GM18502 (cell line): ENCODE results near the gene ODAD2.
"Not testable (repeated sequence)": the region's sequence is repeated elsewhere in the genome, so short reads cannot be mapped to it uniquely, and the experiment has no call there.

ENCODE experiments used
- ATAC-seq: cut with Tn5 transposase; IDR thresholded peaks from one replicate; pipeline ENCODE4 v1.9.1; 2021; ENCODE audit warnings: mild to moderate bottlenecking; ENCODE audit not compliant: unreplicated experiment, poor library complexity

Gene ODAD2

DNA sequence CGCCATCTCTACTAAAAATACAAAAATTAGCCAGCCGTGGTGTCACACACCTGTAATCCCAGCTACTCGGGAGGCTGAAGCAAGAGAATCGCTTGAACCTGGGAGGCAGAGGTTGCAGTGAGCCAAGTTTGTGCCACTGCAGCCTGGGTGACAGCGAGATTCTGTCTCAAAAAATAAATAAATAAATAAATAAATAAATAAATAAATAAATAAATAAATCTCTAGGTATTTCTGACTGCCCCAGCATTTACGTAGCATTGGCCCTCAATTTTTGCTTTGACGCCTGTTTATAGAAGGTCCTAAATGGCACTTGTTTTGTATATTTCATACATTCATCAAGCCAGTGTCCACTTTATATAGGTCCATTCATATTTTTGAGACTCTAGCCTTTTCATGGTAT is 28.9 kb downstream of the ODAD2 start:
- not testable (repeated sequence) for ATAC-seq

DNA sequence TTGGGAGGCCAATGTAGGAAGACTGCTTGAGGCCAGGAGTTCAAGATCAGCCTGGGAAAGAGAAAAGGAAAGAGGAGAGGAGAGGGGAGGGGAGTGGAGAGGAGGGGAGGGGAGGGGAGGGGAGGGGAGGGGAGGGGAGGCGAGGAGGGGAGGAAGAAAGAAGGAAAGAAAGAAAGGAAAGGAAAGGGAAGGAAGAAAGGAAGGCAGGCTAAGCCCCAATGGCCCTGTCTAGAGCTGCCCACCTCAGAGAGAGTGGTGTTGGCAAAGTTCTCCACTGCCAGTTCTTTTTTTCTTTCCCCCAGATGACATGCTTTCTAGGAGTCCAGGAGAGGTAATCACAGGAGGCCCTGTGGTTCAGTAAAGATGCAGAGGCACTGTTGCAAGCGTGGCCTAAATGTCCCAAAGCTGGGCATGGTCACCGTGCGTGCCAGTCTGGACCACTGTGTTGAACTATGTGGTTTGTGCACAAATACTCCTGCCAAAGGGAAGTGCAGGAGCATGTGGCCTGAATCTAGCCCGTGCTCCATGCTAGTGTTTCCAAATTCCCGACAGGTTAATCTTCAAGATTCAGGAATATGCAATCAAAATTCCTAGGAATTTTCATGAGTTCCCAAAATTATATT is 39.7 kb downstream of the ODAD2 start:
- ATAC-seq = no peak

DNA sequence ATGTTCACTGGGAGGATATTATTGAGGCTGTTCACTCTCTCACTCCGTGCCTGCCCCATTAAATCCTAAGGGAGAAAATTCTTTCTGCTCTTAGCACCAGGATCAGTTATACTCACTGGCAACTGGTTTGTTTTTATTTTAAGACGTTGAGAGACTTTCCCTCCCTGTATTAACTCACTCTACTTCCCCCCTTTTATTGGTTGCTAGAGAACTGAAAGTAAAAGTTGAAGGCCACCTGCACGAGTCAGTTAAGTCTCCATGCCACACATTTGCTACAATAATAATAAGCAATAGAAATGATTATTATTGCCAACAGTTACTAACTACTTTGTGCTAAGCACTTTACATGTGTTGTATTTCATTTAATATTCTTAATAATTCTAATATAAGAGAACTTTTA is 40.5 kb downstream of the ODAD2 start:
- peak; percentile 87 for ATAC-seq

DNA sequence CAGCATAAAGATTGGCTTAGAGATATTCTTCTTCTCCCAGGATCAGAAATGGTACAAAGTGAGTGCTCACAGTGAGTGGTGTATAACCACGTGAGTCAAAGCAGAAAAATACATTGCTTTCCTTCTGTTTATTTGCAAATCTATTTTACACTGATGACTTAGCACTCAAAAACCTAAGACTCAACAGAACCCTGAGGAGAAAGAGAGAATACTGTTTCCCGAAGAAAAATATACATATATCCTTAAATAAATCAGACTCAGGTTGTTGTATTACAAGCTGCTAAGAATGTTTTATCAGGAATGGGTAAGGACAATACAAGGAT is 48.7 kb downstream of the ODAD2 start:
- ATAC-seq = no peak

DNA sequence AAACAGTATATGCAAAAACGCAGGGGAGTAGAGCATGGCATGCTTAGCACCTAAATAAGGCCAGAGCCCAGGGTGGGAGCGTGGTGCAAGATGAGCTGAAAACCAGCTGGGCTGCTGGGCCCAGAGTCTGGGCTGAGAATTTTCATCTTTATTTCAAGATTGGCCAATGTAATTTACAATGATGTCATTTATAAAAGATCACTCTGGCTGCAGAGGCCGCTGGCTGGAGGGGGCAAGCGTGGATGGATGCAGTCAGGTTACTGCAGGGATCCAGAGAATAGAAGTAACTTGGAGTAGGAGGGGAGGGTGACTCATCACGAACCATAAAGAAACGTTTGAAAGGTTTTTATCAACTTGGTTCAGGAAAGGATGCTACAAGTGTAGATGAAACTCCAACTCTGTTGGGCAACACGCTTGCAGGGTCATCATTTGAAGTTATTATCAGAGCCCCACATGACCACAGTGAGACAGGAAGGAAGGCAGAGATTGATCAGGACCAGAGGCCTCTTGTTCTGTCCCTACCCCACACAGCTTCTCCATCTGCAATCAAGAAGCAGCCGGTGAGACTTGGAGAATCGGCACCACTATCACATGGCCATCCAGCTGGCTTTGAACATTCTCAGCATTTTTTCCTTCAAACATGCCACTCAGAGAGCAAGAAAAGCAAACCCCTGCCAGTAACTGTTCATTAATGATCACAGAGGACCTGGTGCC is 49.2 kb downstream of the ODAD2 start:
- no peak for ATAC-seq

DNA sequence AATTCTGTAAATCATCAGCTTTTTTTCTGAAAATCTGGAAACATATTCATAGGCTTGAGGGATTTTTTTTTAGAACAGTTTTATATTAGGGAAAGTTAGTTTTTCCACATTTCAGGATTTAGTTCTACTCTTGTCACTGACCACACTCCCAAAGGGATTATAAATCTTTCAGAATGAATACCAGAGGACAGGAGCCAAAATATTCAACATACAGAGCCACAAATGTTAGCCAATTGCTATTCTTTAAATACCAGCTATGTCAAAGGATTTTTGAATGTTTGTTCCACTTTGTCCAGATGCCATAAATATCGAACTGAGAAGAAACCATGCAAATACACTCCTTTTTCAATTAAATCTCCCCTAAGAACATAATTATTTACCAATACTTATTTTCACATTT is 50.7 kb downstream of the ODAD2 start:
- no peak for ATAC-seq

DNA sequence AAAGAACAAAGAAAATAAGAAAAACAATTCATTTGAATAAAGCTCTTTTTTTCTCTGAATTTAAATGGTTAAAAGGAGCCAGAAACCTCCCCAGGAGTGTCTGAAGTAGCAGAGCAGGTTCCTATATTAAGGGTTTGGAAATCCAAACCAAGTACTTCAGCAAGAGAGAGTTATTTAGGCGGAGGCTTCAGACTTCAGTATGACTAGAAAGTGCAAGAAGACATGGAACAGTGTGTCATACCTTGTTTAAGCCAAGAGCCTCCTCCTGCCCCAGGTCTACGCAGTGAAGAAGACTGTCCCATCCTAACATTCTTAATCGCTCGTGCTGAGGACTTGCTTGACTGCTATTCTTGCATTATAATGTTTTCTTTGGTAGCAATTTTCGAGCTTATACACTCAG is 51.3 kb downstream of the ODAD2 start:
- ATAC-seq = no peak

DNA sequence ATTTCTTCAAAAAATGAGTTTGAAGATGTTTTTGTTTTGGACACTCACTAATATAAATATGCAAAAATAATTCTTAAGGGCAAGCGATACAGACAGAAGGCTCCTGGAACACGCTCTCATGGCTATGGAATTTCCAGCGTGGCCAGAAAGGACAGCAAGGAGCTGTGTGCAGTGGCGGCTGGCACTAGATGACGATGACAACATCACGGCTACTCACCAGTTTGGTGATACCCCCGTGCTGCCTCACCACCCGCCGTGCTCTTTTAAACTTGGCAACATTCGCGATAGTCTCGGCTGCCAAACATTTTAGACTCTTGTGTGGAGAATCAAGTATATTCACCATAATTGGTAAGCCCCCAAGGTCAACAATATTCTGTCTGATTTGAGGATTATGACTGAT is 54.9 kb downstream of the ODAD2 start:
- ATAC-seq = no peak

DNA sequence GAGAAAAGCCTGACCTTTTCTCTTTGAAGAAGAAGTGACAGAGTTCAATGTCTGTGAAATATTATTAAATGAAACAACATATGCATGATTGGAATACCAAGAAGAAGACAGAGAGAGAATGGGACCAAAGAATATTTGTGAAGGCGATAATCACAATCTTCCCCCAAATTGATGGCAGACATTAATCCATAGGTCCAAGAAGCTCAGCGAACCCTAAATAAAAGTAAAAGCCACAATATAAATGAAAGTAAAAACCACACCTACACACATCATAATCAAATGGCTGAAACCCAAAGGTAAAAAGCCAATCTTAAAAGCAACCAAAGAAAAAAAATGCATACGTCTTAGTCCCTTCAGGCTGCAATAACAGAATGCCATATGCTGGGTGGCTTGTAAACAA is 84.0 kb downstream of the ODAD2 start:
- no peak for ATAC-seq

DNA sequence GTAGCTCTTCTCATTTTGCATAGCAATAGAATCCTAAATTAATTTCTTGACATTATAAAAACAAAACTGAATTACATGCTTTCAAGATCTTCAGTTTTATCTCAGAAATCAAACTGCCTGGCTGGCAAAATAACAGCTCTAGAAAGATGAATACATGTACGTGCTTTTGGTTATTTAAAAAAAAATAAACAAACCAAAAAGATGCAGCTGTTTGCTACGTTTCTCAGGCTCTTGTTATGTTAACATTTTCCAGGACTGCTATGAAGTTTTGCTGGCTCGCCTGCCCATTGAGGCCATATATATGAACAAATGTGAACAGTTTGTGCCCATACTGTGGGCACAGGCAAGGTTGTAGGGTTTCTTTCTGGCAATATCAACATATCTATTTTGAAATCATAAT is 86.6 kb downstream of the ODAD2 start:
- no peak for ATAC-seq

DNA sequence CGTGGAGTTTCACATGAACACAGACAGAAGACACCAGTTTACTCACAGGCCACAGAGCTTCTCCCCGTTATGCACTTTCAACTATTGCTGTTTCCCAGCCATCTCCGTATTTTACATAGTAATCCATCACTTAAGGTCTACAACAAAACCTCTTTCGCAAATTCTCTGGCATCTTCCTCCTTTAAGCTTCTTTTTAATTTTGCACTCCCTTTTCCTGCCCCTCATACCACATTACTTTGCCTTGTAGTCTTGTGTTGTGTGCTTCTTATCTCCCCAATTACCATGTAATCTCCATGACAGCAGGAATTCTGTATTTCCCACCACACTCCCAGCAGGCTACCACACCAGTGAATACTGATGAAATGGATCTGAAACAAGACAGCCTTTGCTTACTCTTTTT is 87.3 kb downstream of the ODAD2 start:
- no peak for ATAC-seq

DNA sequence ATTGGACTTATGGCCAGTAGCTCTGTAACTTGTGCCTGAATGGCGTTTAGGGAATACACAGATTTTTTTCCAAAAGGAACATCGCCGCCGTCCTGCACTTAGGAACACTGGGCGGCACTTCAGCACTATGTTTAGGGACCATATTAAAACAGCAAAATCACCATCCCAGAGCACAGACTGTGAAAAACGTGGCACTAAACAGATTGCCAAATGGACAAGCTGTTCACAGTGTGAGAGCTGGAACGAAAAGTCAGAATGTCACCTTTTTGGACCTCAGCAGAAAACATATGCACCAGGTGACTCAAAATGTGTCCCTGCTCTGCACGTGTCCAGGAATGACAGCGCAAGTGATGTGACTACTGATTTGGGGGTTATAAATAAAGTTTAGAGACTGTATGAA is 87.9 kb downstream of the ODAD2 start:
- no peak for ATAC-seq

DNA sequence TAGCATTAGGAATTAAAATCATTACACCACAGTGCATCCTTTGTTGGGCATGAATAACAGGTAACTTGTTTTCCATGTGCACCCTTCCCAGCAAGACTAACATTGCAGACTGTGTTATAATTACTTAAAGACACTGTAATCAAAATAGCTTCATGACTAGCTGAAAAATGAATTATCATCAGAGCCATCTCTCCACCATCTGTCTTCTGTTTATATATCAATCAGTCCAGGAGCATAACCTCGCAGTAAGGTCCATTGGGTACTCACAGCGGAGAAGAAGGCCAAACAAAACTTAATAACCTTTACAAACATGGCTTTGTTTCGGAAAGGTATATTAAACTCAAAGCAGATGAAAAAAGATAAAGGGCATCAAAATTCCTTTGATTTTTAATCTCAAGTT is 90.6 kb downstream of the ODAD2 start:
- ATAC-seq = no peak

DNA sequence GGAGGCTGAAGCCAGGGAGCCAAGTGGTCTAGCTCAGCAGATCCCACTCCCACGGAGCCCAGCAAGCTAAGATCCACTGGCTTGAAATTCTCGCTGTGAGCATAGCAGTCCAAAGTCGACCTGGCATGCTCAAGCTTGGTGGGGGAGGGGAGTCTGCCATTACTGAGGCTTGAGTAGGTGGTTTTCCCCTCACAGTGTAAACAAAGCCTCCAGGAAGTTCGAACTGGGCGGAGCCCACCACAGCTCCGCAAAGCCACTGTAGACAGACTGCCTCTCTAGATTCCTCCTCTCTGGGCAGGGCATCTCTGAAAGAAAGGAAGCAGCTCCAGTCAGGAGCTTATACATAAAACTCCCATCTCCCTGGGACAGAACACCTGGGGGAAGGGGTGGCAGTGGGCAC is 99.4 kb downstream of the ODAD2 start:
- ATAC-seq = not testable (repeated sequence)

DNA sequence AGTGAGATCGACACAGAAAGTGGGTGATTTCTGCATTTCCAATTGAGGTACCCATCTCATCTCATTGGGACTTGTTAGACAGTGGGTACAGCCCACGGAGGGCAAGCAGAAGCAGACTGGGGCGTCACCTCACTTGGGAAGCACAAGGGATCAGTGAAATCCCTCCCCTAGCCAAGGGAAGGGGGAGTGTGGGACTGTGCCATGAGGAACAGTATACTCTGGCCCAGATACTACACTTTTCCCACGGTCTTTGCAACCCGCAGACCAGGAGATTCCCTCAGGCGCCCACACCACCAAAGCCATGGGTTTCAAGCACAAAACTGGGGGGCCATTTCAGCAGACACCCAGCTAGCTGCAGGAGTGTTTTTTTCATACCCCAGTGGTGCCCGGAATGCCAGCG is 99.8 kb downstream of the ODAD2 start:
- no peak for ATAC-seq

DNA sequence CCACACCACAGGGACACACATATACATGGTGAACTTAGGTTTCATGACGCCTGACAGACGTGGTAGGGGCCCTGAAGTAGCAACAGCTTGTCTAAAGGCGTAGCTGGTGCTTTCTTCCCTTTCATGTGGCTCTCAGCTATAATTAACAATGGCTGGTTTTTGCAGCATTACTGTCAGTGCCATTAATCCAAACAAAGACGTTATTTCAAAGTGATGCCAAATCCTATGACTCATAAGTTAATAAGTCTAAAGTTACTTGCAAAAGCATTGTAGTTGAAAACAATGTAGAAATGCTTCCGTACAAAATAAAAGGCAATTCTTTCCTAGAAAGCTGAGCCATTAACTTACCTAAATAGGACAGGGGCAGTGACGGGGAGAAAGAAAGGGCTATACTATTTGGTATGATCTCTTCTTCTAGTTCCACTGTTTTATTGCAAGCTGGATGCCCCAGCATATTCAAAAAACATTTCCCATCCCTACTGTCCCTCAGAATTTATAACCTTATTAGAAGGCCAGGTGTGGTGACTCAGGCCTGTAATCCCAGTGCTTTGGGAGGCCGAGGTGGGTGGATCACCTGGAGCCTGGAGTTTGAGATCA is 105.4 kb downstream of the ODAD2 start:
- no peak for ATAC-seq

DNA sequence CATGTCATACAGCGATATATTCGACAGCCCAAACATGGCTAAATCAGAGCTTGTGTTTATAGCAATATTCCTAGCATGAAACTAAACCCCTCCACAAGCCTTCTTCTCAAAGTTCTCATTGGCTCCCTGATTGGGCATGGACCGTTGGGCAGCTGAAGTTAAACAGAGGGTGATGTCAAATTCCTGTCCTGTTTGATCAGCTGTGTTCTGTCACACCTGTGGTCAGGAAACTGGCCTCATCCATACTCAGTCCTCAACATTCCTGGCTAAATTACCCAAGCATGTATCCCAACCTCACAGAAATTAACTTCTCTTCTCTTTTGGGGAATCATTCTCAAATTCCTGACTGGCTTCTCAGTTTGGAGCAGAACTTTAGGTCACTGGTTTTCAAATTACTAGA is 107.9 kb downstream of the ODAD2 start:
- no peak for ATAC-seq

DNA sequence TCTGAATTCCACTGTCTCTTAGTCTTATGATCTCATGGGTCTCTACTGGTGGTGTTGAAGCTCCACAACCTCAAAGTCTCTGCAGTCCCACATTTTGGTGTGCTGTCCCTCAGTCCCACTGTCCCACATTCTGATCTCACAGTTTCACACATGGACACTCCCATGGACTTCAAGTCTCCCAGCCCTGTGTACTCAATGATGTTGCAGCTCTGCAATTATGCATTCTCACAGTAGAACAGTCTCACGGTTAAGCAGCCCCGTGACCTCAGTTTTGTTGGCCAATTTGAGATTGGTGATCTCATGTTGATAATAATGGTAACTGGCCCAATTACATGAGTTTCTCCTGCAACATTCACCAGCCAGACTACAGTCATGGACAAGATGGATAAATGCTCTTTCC is 109.4 kb downstream of the ODAD2 start:
- no peak for ATAC-seq

DNA sequence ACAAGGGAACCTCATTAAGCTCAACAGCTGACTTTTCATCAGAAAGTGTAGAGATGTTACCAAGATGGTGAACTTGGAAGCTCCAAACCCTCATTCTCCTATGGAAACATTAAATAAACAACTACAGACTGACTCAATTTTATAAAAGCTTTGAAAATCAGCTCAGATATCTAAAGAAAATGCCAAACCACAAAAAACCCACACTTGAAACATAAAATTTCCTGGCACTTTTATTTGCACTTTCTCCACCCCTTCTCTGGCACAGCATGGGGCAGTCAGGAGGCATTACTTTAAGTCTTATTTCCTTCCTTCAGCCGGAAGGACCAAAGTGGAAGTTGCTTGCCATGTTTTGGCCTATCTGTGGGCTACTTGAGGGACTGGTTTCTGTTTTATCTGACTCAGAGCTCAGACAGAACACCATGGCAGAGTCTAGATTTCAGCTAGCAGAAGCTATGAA is 114.7 kb downstream of the ODAD2 start:
- ATAC-seq = no peak

DNA sequence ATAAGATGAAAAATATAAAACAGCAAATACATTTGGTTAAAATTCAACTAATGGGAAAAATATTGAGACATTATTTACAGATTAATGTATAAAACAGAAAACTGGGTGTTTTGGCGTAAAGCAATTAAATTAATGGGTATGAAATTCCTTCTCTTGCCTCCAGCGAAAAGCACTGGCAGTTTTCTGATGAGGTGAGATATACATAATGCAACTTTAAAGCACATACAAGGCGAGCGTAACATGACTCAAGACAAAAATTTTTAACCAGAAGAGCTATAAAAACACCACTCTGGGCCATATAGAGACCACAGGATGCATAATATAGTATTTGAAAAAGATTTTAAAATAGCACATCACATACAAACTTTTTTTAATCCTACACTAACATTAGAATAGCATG is 120.6 kb downstream of the ODAD2 start:
- no peak for ATAC-seq

DNA sequence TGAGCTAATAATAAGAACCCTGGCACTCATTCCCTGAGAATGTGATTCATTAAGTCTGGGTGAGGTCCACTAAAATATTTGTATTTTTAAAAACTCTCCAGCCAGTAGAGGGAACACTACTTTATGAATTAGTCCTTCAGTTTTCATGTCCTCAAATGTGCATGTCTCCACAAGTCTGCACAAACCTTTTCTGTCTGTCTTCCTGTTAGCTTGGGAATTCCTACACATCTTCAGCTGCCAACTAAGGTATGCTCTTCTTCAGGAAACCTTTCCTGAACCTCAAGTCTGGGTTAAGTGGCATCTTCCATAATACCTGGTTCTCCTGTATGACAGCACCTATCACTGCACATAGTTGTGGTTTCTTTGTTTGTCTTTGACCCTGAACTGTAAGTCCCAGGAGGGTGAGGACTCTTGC is 133.7 kb downstream of the ODAD2 start:
- no peak for ATAC-seq

DNA sequence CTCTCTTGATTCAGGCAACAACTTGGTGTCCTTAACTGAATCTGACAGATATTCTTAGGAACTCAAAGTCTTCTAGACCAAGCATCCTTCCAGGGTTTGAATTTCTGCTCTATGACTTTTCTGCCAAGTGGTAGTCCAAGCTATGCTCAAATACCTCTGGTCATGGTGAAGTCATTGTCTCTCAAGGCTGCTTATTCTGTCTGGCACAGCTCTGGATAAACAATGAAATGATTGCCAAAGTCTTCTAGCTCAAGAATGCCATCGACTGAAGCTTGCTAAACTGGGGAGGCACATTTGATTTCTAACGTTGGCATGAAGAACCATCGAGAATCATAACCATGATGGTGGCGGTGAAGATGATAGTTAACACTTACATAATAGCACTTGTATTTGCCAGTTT is 137.1 kb downstream of the ODAD2 start:
- ATAC-seq = no peak
